Activated T-helper 9 cell treated with anti-CD3 and anti-CD28 coated beads, Interleukin-2, amount 50 U/mL, for 16 hours (primary cell): ENCODE results near the gene ZNF281.

Source experiments
- DNase-seq: peaks from one replicate; pipeline ENCODE4 v3.0.0-alpha.2; 2020; ENCODE audit warnings: low read depth

ZNF281 gene

GRCh38 chr1:200388791-200389190, 21.0 kb downstream of the ZNF281 start:
- DNase-seq: no peak

- no peak for DNase-seq
These were observed 23.4 kb downstream of the ZNF281 start for GRCh38 chr1:200386416-200386815.

- DNase-seq: no peak
These were observed 24.9 kb downstream of the ZNF281 start for GRCh38 chr1:200384818-200385390.

GRCh38 chr1:200381256-200381984, 28.4 kb downstream of the ZNF281 start:
- DNase-seq: no peak

GRCh38 chr1:200380589-200381021, 29.2 kb downstream of the ZNF281 start:
- DNase-seq: no peak

GRCh38 chr1:200379940-200380588, 29.8 kb downstream of the ZNF281 start:
- DNase-seq: no peak

- no peak for DNase-seq
These were observed 30.4 kb downstream of the ZNF281 start for GRCh38 chr1:200379432-200379757.

- no peak for DNase-seq
These were observed 31.7 kb downstream of the ZNF281 start for GRCh38 chr1:200378096-200378495.

GRCh38 chr1:200376528-200376927, 33.3 kb downstream of the ZNF281 start:
- no peak for DNase-seq

GRCh38 chr1:200374569-200375295, 35.1 kb downstream of the ZNF281 start:
- DNase-seq: no peak

GRCh38 chr1:200373811-200374231, 36.0 kb downstream of the ZNF281 start:
- no peak for DNase-seq

GRCh38 chr1:200372885-200373181, 37.0 kb downstream of the ZNF281 start:
- no peak for DNase-seq

GRCh38 chr1:200372095-200372884, 37.5 kb downstream of the ZNF281 start:
- DNase-seq: no peak

GRCh38 chr1:200369706-200370105, 40.1 kb downstream of the ZNF281 start:
- no peak for DNase-seq

- DNase-seq: no peak
These were observed 40.7 kb downstream of the ZNF281 start for GRCh38 chr1:200369131-200369530.

- DNase-seq: no peak
These were observed 41.3 kb downstream of the ZNF281 start for GRCh38 chr1:200368556-200368955.

GRCh38 chr1:200367841-200368534, 41.8 kb downstream of the ZNF281 start:
- DNase-seq: no peak

GRCh38 chr1:200366577-200367253, 43.1 kb downstream of the ZNF281 start:
- DNase-seq: no peak

GRCh38 chr1:200365897-200366426, 43.9 kb downstream of the ZNF281 start:
- no peak for DNase-seq

GRCh38 chr1:200364831-200365230, 45.0 kb downstream of the ZNF281 start:
- DNase-seq: no peak
